DOHH2 (cell line): ENCODE results near the gene PBRM1.

Experiments
- H3F3A ChIP-seq: fragments of 200-600 bp; sonication (generic), shearing (Covaris generic); 2 replicates; pipeline ENCODE4 v1.6.0; 2016; ENCODE audit warnings: antibody characterized with exemption, mild to moderate bottlenecking; ENCODE audit not compliant: control insufficient read depth, insufficient read depth
- H3K27ac ChIP-seq: fragments of 200-600 bp; sonication (generic); 2 replicates; pipeline ENCODE4 v1.5.1; 2014; ENCODE audit warnings: low read depth, mild to moderate bottlenecking, low read length, moderate library complexity
- H3K27me3 ChIP-seq: fragments of 200-600 bp; sonication (generic); 2 replicates; pipeline ENCODE4 v1.6.1; 2014; ENCODE audit warnings: mild to moderate bottlenecking, low read length, mixed read lengths; ENCODE audit not compliant: control insufficient read depth
- H3K36me3 ChIP-seq: fragments of 200-600 bp; sonication (generic); 2 replicates; pipeline ENCODE4 v1.6.1; 2014; ENCODE audit warnings: mild to moderate bottlenecking, low read length, moderate library complexity, mixed read lengths; ENCODE audit not compliant: control insufficient read depth
- H3K4me1 ChIP-seq: fragments of 200-600 bp; sonication (generic); 2 replicates; pipeline ENCODE4 v1.6.1; 2014; ENCODE audit warnings: mild to moderate bottlenecking, low read length, mixed read lengths; ENCODE audit not compliant: control insufficient read depth
- H3K4me2 ChIP-seq: fragments of 200-600 bp; sonication (generic); 2 replicates; pipeline ENCODE4 v1.6.0; 2014; ENCODE audit warnings: mild to moderate bottlenecking, low read length, moderate library complexity
- H3K4me3 ChIP-seq: fragments of 200-600 bp; sonication (generic); 2 replicates; pipeline ENCODE4 v1.5.1; 2014; ENCODE audit warnings: mild to moderate bottlenecking, low read length, mixed read lengths
- H3K79me2 ChIP-seq: fragments of 200-600 bp; sonication (generic); 2 replicates; pipeline ENCODE4 v1.6.1; 2014; ENCODE audit warnings: mild to moderate bottlenecking, low read length, mixed read lengths; ENCODE audit not compliant: control insufficient read depth
- H3K9me2 ChIP-seq: fragments of 200-600 bp; sonication (generic); replicated peaks from 2 replicates; pipeline ENCODE4 v1.6.1; 2014; ENCODE audit warnings: mild to moderate bottlenecking, low read length, mixed read lengths; ENCODE audit not compliant: control insufficient read depth
- H3K9me3 ChIP-seq: fragments of 200-600 bp; sonication (generic); 2 replicates; pipeline ENCODE4 v1.6.1; 2014; ENCODE audit warnings: antibody characterized with exemption, low read length, mixed read lengths; ENCODE audit not compliant: control insufficient read depth, insufficient read depth
- H4K20me1 ChIP-seq: fragments of 200-600 bp; sonication (generic); 2 replicates; pipeline ENCODE4 v1.6.0; 2014; ENCODE audit warnings: low read depth, mild to moderate bottlenecking, antibody characterized with exemption, low read length, moderate library complexity; ENCODE audit not compliant: control insufficient read depth, insufficient read depth
- EZH2phosphoT487 ChIP-seq: fragments of 200-600 bp; sonication (generic); IDR thresholded peaks from 2 replicates; pipeline ENCODE4 v1.6.1; 2017; ENCODE audit warnings: borderline replicate concordance, mild to moderate bottlenecking, antibody characterized with exemption, low read length, moderate library complexity, mixed read lengths
- TF ChIP-seq, protein P1 (sequence below): fragments of 200-600 bp; sonication (generic); IDR thresholded peaks from one replicate; pipeline ENCODE4 v1.5.1; 2014; ENCODE audit warnings: antibody characterized with exemption, mild to moderate bottlenecking, low read depth, low read length; ENCODE audit not compliant: poor library complexity, severe bottlenecking

The PBRM1 gene

DNA sequence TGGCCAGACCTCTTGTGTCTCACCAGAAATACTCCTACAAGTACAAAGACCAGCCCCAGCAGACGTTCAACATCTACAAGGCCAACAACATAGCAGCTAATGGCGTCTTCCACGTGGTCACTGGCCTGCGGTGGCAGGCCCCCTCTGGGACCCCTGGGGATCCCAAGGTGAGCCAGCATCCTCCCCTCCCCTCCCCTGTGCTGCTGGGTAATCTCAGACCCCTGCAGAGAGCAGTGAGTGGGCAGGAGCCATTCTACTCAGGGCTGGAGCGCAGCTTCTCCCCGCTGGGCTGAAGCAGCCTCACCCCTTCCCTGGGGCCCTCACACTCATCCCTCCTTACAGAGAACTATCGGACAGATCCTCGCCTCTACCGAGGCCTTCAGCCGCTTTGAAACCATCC is 180.7 kb downstream of the PBRM1 start:
- Histone ChIP-seq H3K9me2 (no peaks in the 10 kb centered on the region), H3K9me3 (no peaks in the 10 kb centered on the region), H3K4me3 (no peak overlapping the region), H3K79me2 (no peaks in the 10 kb centered on the region), H3K27me3 (no peaks in the 10 kb centered on the region), H3K27ac (no peak overlapping the region), H3K4me1 (no peaks in the 10 kb centered on the region), H3K4me2 (no peak overlapping the region), H3F3A (no peaks in the 10 kb centered on the region), H3K36me3 (no peaks in the 10 kb centered on the region), H4K20me1 (no peaks in the 10 kb centered on the region)
- TF ChIP-seq EZH2phosphoT487, result no peak
- TF ChIP-seq, protein P1, sequence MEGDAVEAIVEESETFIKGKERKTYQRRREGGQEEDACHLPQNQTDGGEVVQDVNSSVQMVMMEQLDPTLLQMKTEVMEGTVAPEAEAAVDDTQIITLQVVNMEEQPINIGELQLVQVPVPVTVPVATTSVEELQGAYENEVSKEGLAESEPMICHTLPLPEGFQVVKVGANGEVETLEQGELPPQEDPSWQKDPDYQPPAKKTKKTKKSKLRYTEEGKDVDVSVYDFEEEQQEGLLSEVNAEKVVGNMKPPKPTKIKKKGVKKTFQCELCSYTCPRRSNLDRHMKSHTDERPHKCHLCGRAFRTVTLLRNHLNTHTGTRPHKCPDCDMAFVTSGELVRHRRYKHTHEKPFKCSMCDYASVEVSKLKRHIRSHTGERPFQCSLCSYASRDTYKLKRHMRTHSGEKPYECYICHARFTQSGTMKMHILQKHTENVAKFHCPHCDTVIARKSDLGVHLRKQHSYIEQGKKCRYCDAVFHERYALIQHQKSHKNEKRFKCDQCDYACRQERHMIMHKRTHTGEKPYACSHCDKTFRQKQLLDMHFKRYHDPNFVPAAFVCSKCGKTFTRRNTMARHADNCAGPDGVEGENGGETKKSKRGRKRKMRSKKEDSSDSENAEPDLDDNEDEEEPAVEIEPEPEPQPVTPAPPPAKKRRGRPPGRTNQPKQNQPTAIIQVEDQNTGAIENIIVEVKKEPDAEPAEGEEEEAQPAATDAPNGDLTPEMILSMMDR, result no peak

- Histone ChIP-seq H4K20me1 (no peaks in the 10 kb centered on the region), H3K36me3 (no peaks in the 10 kb centered on the region), H3K4me2 (no peak overlapping the region), H3K9me3 (no peaks in the 10 kb centered on the region), H3K9me2 (no peaks in the 10 kb centered on the region), H3K4me1 (no peaks in the 10 kb centered on the region), H3K27ac (no peak overlapping the region), H3K79me2 (no peaks in the 10 kb centered on the region), H3K4me3 (no peak overlapping the region), H3F3A (no peaks in the 10 kb centered on the region), H3K27me3 (no peaks in the 10 kb centered on the region; the same call in 1 of the 2 replicates)
- TF ChIP-seq, protein P1, result no peak
Measured at GRCh38 chr3:52503788-52504424, 181.8 kb downstream of the PBRM1 start.

- Histone ChIP-seq H3K79me2 (no peaks in the 10 kb centered on the region), H3K9me3 (no peaks in the 10 kb centered on the region), H3K27me3 (peaks cover under 1% of the 10 kb centered on the region; the same call in 1 of the 2 replicates), H4K20me1 (no peaks in the 10 kb centered on the region), H3K4me1 (no peaks in the 10 kb centered on the region), H3K27ac (no peak overlapping the region), H3K9me2 (no peaks in the 10 kb centered on the region), H3K4me2 (no peak overlapping the region), H3K36me3 (no peaks in the 10 kb centered on the region), H3K4me3 (no peak overlapping the region), H3F3A (no peaks in the 10 kb centered on the region)
- TF ChIP-seq, protein P1, result no peak
- no peak for TF ChIP-seq EZH2phosphoT487
Measured at GRCh38 chr3:52502808-52503350, 182.8 kb downstream of the PBRM1 start.
